Measurements from ENCODE around the gene ALPL. TPM values are rescaled to one million over a fixed set of nuclear protein-coding genes. Genes with fewer than 3 reads are reported as not detected.

ALPL gene
- total and polyA plus RNA-seq, 2 of the 4 experiments (the other 2 are of a cell fraction): 0.54 to 2.2 TPM

GRCh38 chr1:21494196-21494595 lies 15.0 kb upstream of the ALPL start:
- no peak overlapping the region for H2AK9ac ChIP-seq (replicated peaks; ENCODE audit: low read depth, low read length, poor library complexity)
- no peak for DNase-seq
- intact Hi-C loops (cut with micrococcal nuclease): no loop called here
- peaks cover 7% of the 10 kb centered on the region for H3K27me3 ChIP-seq (ENCODE audit: control insufficient read depth, insufficient read depth, low read length)
- POLR2A ChIA-PET (ENCODE audit: unreplicated experiment): no interaction called here
- TF ChIP-seq SMC3 (IDR thresholded peaks at IDR 0.05; ENCODE audit: low read depth, low read length) (no peak), USF2 (IDR thresholded peaks at IDR 0.05; ENCODE audit: low read depth, low read length) (no peak), FOS (IDR thresholded peaks at IDR 0.05; ENCODE audit: low read depth, low read length) (no peak), RFX5 (IDR thresholded peaks at IDR 0.05; ENCODE audit: low read depth, low read length) (no peak), ELK1 (IDR thresholded peaks at IDR 0.05; ENCODE audit: borderline replicate concordance, low read depth, low read length) (no peak), BHLHE40 (IDR thresholded peaks at IDR 0.05; ENCODE audit: low read depth, low read length) (no peak), RAD21 (IDR thresholded peaks at IDR 0.05; ENCODE audit: low read length) (no peak), CTCF (conservative IDR thresholded peaks at IDR 0.05; ENCODE audit: low read depth, low read length) (no peak), CHD1 (IDR thresholded peaks at IDR 0.05; ENCODE audit: low read depth, low read length) (no peak), MAZ (IDR thresholded peaks at IDR 0.05; ENCODE audit: borderline replicate concordance, low read depth, low read length) (no peak), RCOR1 (IDR thresholded peaks at IDR 0.05; ENCODE audit: insufficient replicate concordance, low read length) (no peak), NFE2L2 (IDR thresholded peaks at IDR 0.05; ENCODE audit: low read depth, low read length) (no peak), MAFK (IDR thresholded peaks at IDR 0.05; ENCODE audit: low read depth, low read length) (no peak)
- no TSS peak for BruUV-seq (replicated peaks)
- no peak overlapping the region for H2BK20ac ChIP-seq (ENCODE audit: low read depth, low read length)
- no peak overlapping the region for H3K56ac ChIP-seq (ENCODE audit: extremely low read depth, insufficient read depth, low read length)
- peaks cover 3% of the 10 kb centered on the region; the same call in 1 of the 2 replicates for H3K9me3 ChIP-seq (ENCODE audit: control insufficient read depth, insufficient read depth, low read length)
- no peak overlapping the region for H4K5ac ChIP-seq (ENCODE audit: low read depth, low read length)
- no peaks in the 10 kb centered on the region for H3K79me1 ChIP-seq (ENCODE audit: low read depth in 1 of 2, low read length in 2 of 2)
- H3K23ac ChIP-seq (ENCODE audit: low read depth, low read length): no peak overlapping the region
- no peak overlapping the region for H2BK5ac ChIP-seq (ENCODE audit: low read depth, low read length, poor library complexity, severe bottlenecking)
- CTCF ChIA-PET: no interaction called here
- no peak overlapping the region for H3K14ac ChIP-seq (replicated peaks; ENCODE audit: low read depth, low read length)
- no peak overlapping the region for H4K8ac ChIP-seq (ENCODE audit: low read depth in 2 of 2, low read length in 2 of 2)
- dilution Hi-C loops (cut with HindIII; ENCODE audit: low sequenced_read_pairs, unreplicated experiment): no loop called here
- H3K27ac ChIP-seq (ENCODE audit: insufficient read depth, low read length): no peak overlapping the region
- peaks cover 6% of the 10 kb centered on the region for H3K4me1 ChIP-seq (ENCODE audit: control insufficient read depth, insufficient read depth, low read length)
- no peaks in the 10 kb centered on the region for H3K36me3 ChIP-seq (ENCODE audit: control insufficient read depth, insufficient read depth, low read length)
- H3K9ac ChIP-seq (ENCODE audit: low read depth, low read length): no peak overlapping the region
- in situ Hi-C loops (cut with MboI; ENCODE audit: low sequenced_read_pairs): no loop called here
- no peak overlapping the region for H2AK5ac ChIP-seq (ENCODE audit: low read depth, low read length)
- WGBS, 2 experiments (ENCODE audit: extremely low coverage in 2 of 2, insufficient read length in 1 of 2): 61% methylated on average over 4 of the region's 6 CpGs; no CpG with 5 or more reads in 1 of the 2 experiments
- H3K9me1 ChIP-seq (ENCODE audit: insufficient read depth, low read length): no peaks in the 10 kb centered on the region
- no peak for ATAC-seq (ENCODE audit: low read depth)
- no peak overlapping the region for H3K4me3 ChIP-seq (ENCODE audit: insufficient read depth, low read depth, low read length)
- no peak overlapping the region for H2BK120ac ChIP-seq (ENCODE audit: low read depth, low read length)
- no peak overlapping the region for H3K18ac ChIP-seq (ENCODE audit: low read depth, low read length)
- no peak overlapping the region for H4K91ac ChIP-seq (ENCODE audit: insufficient read depth, low read depth, low read length)
- no peak overlapping the region for H3K4me2 ChIP-seq (ENCODE audit: low read depth, low read length)
- H3K4ac ChIP-seq (ENCODE audit: low read depth, low read length): no peak overlapping the region
- H4K20me1 ChIP-seq (ENCODE audit: insufficient read depth, low read length): no peaks in the 10 kb centered on the region
- no peak overlapping the region for H2BK15ac ChIP-seq (ENCODE audit: low read depth, low read length)
- H2AFZ ChIP-seq (replicated peaks; ENCODE audit: low read length, poor library complexity): no peak overlapping the region

Measured in IMR-90 (cell line).